Liver (tissue), 9 donors: ENCODE data around the gene ATAD1. TPM values are rescaled to one million over a fixed set of nuclear protein-coding genes. Genes with fewer than 3 reads are reported as not detected.
"Not testable (repeated sequence)": the region's sequence is repeated elsewhere in the genome, so short reads cannot be mapped to it uniquely, and the experiment has no call there.

Experiments used
- DNase-seq: peaks from one replicate; pipeline ENCODE4 v3.0.0-alpha.2; 2017; ENCODE audit warnings: low spot score
- H3K27ac ChIP-seq, 2 donors: one replicate each; pipeline ENCODE4 v1.7.0; 2013; ENCODE audit warnings: inconsistent platforms in 2 of 2, low read length in 2 of 2, control low read depth in 1 of 2, low read depth in 1 of 2, mild to moderate bottlenecking in 1 of 2
- H3K27me3 ChIP-seq, 4 donors: one replicate each; pipeline versions ENCODE4 v1.6.1 to v1.7.0; 2013; ENCODE audit warnings: low read length in 3 of 4, inconsistent platforms in 1 of 4, mild to moderate bottlenecking in 1 of 4, moderate library complexity in 1 of 4; ENCODE audit not compliant: control insufficient read depth in 4 of 4, insufficient read depth in 4 of 4
- H3K36me3 ChIP-seq, 4 donors: one replicate each; pipeline versions ENCODE4 v1.6.1 to v1.7.0; 2013; ENCODE audit warnings: low read length in 3 of 4, mild to moderate bottlenecking in 3 of 4, low read depth in 1 of 4, moderate library complexity in 1 of 4; ENCODE audit not compliant: control insufficient read depth in 4 of 4, insufficient read depth in 3 of 4
- H3K4me1 ChIP-seq, 4 donors: one replicate each; pipeline versions ENCODE4 v1.6.1 to v1.7.0; 2013; ENCODE audit warnings: low read length in 3 of 4, mild to moderate bottlenecking in 3 of 4, moderate library complexity in 1 of 4; ENCODE audit not compliant: control insufficient read depth in 4 of 4, insufficient read depth in 4 of 4
- H3K4me3 ChIP-seq, 3 donors: one replicate each; pipeline versions ENCODE4 v1.6.1 to v1.7.0; 2013; ENCODE audit warnings: low read length in 3 of 3, control low read depth in 1 of 3, low read depth in 1 of 3, mild to moderate bottlenecking in 1 of 3
- H3K9ac ChIP-seq, 2 donors: one replicate each; pipeline ENCODE4 v1.7.0; 2013; ENCODE audit warnings: low read length in 2 of 2, mild to moderate bottlenecking in 2 of 2, moderate library complexity in 2 of 2, control low read depth in 1 of 2, low read depth in 1 of 2
- H3K9me3 ChIP-seq, 4 donors: one replicate each; pipeline versions ENCODE4 v1.6.1 to v1.7.0; 2013; ENCODE audit warnings: low read length in 3 of 4; ENCODE audit not compliant: control insufficient read depth in 4 of 4
- CTCF ChIP-seq: fragments of 150-350 bp; IDR thresholded peaks from 2 replicates; pipeline ENCODE4 v1.5.1; 2017; ENCODE audit warnings: improper control_type of control experiment, low read depth, low read length; ENCODE audit not compliant: missing input control
- FOXA2 ChIP-seq: IDR thresholded peaks from 2 replicates; pipeline ENCODE4 v1.6.1; 2016; ENCODE audit warnings: antibody characterized with exemption
- GABPA ChIP-seq, 2 donors: IDR thresholded peaks in 1 of 2; conservative IDR thresholded peaks in 1 of 2; 2 replicates each; pipeline ENCODE4 v1.6.1; 2016; ENCODE audit warnings: antibody characterized with exemption in 2 of 2, mild to moderate bottlenecking in 1 of 2, moderate library complexity in 1 of 2
- HNF4A ChIP-seq, 2 donors: conservative IDR thresholded peaks; 2 replicates each; pipeline ENCODE4 v1.6.1; 2016; ENCODE audit warnings: antibody characterized with exemption in 2 of 2, mild to moderate bottlenecking in 2 of 2
- HNF4G ChIP-seq: IDR thresholded peaks from 2 replicates; pipeline ENCODE4 v1.6.1; 2016; ENCODE audit warnings: antibody characterized with exemption
- MAX ChIP-seq: IDR thresholded peaks from 2 replicates; pipeline ENCODE4 v1.6.1; 2016; ENCODE audit warnings: antibody characterized with exemption
- SP1 ChIP-seq: IDR thresholded peaks from 2 replicates; pipeline ENCODE4 v1.6.1; 2018; ENCODE audit warnings: antibody characterized with exemption, mild to moderate bottlenecking
- TAF1 ChIP-seq: conservative IDR thresholded peaks from 2 replicates; pipeline ENCODE4 v1.6.1; 2016; ENCODE audit warnings: antibody characterized with exemption, mild to moderate bottlenecking
- YY1 ChIP-seq: IDR thresholded peaks from 2 replicates; pipeline ENCODE4 v1.6.1; 2016; ENCODE audit warnings: antibody characterized with exemption, mild to moderate bottlenecking
- ZBTB33 ChIP-seq: IDR thresholded peaks from 2 replicates; pipeline ENCODE4 v1.6.1; 2016; ENCODE audit warnings: antibody characterized with exemption
- WGBS: extraction: QIAGEN DNeasy Blood & Tissue Kit; methylation state at CpG from one replicate; pipeline ENCODE4 v1.1.7; 2013; 5-methylcytosine and 5-hydroxymethylcytosine counted together
- polyA plus RNA-seq, 2 donors: library from polyadenylated mRNA; stranded (reverse) in 1 of 2; unstranded in 1 of 2; fragments of 200-250 nt in 1 of 2; fragments of >200 nt in 1 of 2; fragmentation: Nextera tagmentation in 1 of 2; extraction: Ambion mirVana in 1 of 2; gene quantifications; one replicate each; pipeline versions ENCODE4 v1.2.1 to v1.2.3, GENCODE V29; 2013 to 2015
- total RNA-seq, 2 donors: library from RNA; depleted of rRNA; stranded (reverse); fragments of >200 nt; gene quantifications; one replicate each; pipeline ENCODE4 v1.2.3, GENCODE V29; 2014
- donor health status: healthy.
- donor health status: healthy.
- donor health status: healthy.
- donor health status: healthy.
- donor health status: healthy.

The ATAD1 gene
- total and polyA plus RNA-seq, 4 donors: 12.6 to 33.4 (median 13.1) TPM

- no peaks in the 10 kb centered on the region for H3K4me1 ChIP-seq
- no peak for DNase-seq
- no peak overlapping the region for H3K9ac ChIP-seq
- no peak overlapping the region for H3K27ac ChIP-seq
- H3K27me3 ChIP-seq: no peaks in the 10 kb centered on the region
- H3K36me3 ChIP-seq: peaks cover 2 to 14% (median 5%) of the 10 kb centered on the region in 4 donors
- no peak overlapping the region for H3K4me3 ChIP-seq
- TF ChIP-seq CTCF: no peak
- H3K9me3 ChIP-seq: no peaks in the 10 kb centered on the region
Measured at GRCh38 chr10:87750817-87751216, 67.2 kb downstream of the ATAD1 start.

GRCh38 chr10:87750001-87750671, 67.9 kb downstream of the ATAD1 start:
- no peak for DNase-seq
- TF ChIP-seq MAX (no peak), TAF1 (no peak), FOXA2 (no peak), HNF4A (conservative IDR thresholded peaks at IDR 0.05) (no peak), GABPA (IDR thresholded peaks at IDR 0.05 in 1 of 2, conservative IDR thresholded peaks at IDR 0.05 in 1 of 2) (no peak), HNF4G (no peak), ZBTB33 (no peak), YY1 (no peak), SP1 (no peak)
- Histone ChIP-seq H3K9ac (no peak overlapping the region), H3K9me3 (no peaks in the 10 kb centered on the region), H3K4me1 (no peaks in the 10 kb centered on the region), H3K27ac (no peak overlapping the region), H3K4me3 (no peak overlapping the region), H3K36me3 (peaks cover 2 to 19% (median 10%) of the 10 kb centered on the region in 4 donors), H3K27me3 (no peaks in the 10 kb centered on the region)
- 89% methylated on average over 5 of the region's 5 CpGs for WGBS

- 87% methylated on average over 4 of the region's 4 CpGs for WGBS
- not testable (repeated sequence) for H3K27me3 ChIP-seq, H3K27ac ChIP-seq, H3K4me1 ChIP-seq, H3K9ac ChIP-seq, H3K9me3 ChIP-seq, H3K4me3 ChIP-seq, DNase-seq
- peaks cover 4 to 25% (median 19%) of the 10 kb centered on the region in 4 donors for H3K36me3 ChIP-seq
Measured at GRCh38 chr10:87748244-87748643, 69.8 kb downstream of the ATAD1 start.
